HG02623 (cell line): ENCODE data around the gene PPP1R9B.

Experiments used
- ATAC-seq: cut with Tn5 transposase; IDR thresholded peaks from one replicate; pipeline ENCODE4 v1.9.1; 2021; ENCODE audit warnings: moderate library complexity; ENCODE audit not compliant: unreplicated experiment

Gene PPP1R9B

GRCh38 chr17:50143461-50144176, 6.9 kb downstream of the PPP1R9B start:
- ATAC-seq = no peak

- ATAC-seq = no peak
These were observed 8.7 kb downstream of the PPP1R9B start for GRCh38 chr17:50141745-50142110.

DNA sequence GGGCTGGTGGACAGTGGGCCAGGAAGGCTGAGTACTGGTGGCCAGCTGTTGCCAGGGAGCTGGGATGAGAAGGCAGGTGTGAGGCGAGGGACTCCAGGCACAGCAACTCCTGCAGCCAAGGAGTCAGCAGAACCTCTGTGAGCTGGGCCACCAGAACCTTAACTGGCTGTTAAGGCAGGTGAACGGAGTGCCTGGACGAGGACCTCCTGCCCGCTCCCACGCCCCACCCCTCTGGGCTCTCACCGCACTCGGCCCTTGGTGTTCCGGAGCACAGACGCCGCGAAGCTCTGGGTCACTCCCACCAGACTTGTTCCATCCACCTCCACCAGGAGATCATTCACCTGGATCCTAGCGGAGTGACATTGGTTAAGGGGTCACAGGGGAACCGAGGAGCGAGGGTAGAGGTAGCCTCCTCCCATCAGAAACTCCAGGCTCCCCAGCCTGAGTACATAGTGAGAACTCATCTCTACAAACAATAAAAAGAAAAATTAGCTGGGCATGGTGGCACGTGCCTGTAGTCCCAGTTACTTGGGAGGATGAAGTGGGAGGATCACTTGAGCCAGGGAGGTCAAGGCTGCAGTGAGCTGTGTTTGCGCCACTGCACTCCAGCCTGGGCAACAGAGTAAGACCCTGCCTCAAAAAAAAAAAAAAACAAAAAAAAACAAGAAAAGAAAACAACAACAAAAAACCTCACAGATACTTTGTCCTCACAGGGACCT, 9.3 kb downstream of the PPP1R9B start:
- ATAC-seq = no peak

DNA sequence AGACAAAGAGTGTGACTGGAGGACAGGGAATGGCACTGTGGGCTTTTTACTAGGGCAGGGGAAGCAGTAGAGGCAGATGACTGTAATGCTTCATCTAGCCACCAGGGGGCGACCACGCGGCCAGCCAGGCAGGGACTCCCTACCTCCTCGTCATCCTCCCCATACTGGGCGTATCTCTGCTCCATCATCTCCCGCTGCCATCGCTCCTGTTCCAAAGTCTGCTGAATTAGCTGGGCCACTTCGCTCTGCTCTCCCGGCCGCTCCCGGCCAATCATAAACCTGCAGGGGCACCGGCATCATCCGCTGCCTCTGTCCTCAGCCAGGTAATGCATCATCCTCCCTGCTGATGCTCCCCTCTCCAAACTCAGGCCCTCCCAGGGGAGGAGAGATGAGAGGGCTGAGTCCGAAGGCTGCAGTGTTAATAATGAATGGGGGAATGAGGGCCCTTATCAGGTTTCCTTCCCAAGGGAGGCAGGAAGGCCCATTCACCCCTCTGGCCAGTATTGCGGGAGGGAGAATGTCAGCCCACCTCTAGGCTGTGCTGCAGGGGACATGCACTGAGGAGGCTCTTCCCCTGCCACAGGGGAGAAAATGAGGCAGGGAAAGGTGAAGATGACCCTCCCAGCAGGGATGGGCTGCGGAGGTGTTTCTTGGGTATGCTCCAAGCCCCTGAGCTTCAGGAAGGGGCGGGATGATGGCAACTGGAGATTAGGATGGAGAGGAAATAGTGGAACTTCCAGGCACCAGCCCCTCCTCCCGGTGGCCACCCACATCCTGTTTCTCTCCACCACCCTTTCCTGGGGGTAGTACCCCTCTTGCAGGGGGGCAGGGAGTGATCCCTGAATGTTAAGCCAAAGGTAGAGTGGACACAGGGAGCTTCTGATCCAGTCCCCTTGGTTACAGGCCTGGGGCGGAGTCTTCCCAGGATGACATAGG, 10.3 kb downstream of the PPP1R9B start:
- no peak for ATAC-seq

- no peak for ATAC-seq
These were observed 11.2 kb downstream of the PPP1R9B start for GRCh38 chr17:50139185-50139783.

GRCh38 chr17:50137042-50137441, 13.4 kb downstream of the PPP1R9B start:
- ATAC-seq = no peak

GRCh38 chr17:50136096-50136687, 14.3 kb downstream of the PPP1R9B start:
- ATAC-seq = no peak

- no peak for ATAC-seq
These were observed 15.0 kb downstream of the PPP1R9B start for GRCh38 chr17:50135316-50136095.

- no peak for ATAC-seq
These were observed 16.0 kb downstream of the PPP1R9B start for GRCh38 chr17:50134206-50135110.

- ATAC-seq = no peak
These were observed 16.7 kb downstream of the PPP1R9B start for GRCh38 chr17:50133769-50134099.

GRCh38 chr17:50133028-50133768, 17.3 kb downstream of the PPP1R9B start:
- no peak for ATAC-seq

DNA sequence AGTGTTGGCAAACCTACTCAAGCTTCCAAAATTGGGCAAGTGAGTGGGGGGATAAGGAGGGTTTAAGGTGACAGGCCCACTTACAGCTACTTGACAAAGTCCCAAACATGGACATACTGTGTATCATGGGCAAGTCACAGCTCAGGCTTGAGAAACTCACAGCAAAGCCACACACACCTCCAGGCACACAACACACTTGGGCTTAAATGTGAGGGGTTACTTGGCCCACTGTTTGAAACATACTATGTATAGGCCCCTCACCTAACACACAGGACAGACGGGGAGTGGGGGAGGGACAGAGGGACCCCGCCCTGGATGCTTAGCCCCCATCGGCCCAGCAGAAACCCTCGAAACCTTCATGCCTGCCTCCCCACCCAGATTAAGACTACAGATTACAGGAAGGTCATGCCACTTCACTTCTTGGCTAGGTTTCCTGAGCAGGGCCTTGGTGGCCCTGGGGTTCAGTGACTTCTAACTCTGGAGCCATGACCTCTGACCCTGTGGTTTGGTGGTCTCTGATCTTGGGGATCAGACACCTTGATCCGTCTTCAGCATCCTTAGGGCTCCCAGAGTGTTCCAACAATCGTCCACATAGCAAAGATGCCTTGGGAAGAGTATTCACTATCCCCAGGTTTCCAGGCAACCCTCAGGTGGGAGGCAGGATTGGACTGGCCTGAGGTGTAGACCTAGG, 18.2 kb downstream of the PPP1R9B start:
- ATAC-seq = no peak

- no peak for ATAC-seq
These were observed 19.7 kb downstream of the PPP1R9B start for GRCh38 chr17:50130559-50131305.

DNA sequence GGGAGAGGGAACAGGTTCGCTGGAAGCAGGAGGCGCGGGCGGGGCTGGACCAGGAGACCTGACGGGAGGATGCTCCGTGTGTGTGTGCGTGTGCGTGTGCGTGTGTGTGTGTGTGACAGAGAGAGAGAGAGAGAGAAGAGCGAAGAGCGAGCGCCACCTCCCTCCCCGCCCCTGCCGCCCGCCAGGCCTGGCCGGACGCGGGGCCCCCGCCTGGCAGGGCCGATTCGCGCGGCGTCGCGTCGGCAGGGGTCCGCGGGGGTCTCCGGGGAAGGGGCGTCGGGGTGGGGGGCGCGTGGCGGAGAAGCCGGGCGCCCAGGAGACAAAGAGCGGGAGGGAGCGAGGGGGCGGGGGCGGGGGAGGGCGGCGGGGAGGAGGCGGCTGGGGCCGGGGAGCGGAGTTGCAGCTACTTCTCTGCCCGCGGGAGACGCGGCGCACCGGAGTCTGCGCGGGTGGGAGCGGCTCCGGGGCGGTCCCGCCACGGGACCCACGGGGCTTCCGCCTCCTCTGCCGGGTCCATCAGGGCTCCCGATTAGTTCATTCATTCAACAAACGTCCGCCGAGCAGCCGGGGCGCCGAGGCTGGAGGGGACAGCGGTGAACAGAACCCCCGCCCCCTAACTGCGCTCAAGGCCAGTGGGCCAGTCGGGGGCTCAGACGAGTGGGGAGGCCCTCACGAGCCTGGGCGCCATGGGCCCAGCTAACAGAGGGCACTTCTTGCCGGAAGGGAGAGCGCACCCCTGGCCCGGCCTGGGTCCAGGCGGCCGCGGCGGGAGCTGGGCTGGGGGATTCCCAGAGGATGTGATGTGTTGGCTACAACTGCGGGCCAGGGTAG, 20.5 kb downstream of the PPP1R9B start, which contains the start of gene SAMD14:
Gene SAMD14 (minus strand): TSS at position 433 of the 831 bp plus-strand sequence. CDS start 5,201 bp downstream, outside the sequence.
- ATAC-seq = no peak

DNA sequence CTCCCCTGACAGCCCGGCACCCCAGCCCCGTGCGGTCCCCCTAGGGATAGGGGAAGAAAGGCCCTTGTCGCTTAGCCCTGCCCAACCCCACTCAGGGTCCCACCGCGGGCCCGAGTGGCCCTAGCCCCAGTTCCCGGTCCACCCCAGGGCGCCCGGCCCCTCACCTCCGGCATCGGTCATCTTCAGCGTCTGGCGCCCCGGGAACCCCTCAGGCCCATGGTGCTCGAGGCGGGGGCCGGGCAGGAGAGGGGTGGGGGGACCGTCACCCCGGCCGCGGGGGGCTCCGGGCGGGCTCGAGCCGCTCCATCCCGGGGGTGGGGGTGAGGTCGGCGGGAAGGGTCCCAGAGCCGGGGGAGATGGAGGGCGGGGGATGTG, 21.1 kb downstream of the PPP1R9B start:
- ATAC-seq = no peak
